HG03135 (cell line): Measurements from ENCODE around the gene RIPOR3.

Experiments used
- ATAC-seq: cut with Tn5 transposase; IDR thresholded peaks from one replicate; pipeline ENCODE4 v1.9.1; 2021; ENCODE audit warnings: mild to moderate bottlenecking, moderate library complexity; ENCODE audit not compliant: unreplicated experiment

The RIPOR3 gene

GRCh38 chr20:50690650-50691572 lies at the start of gene RIPOR3:
Gene RIPOR3 (minus strand): TSS chr20:50691542. CDS start chr20:50691128, 414 bp downstream.
- ATAC-seq: no peak

- no peak for ATAC-seq
Observed at GRCh38 chr20:50737352-50737751, 46.0 kb upstream of the RIPOR3 start.

GRCh38 chr20:50735813-50736212 lies 44.5 kb upstream of the RIPOR3 start:
- ATAC-seq: no peak

GRCh38 chr20:50734730-50735679 lies 43.7 kb upstream of the RIPOR3 start:
- no peak for ATAC-seq

- no peak for ATAC-seq
Observed at GRCh38 chr20:50733644-50734349, 42.5 kb upstream of the RIPOR3 start.

GRCh38 chr20:50731930-50732690 lies 40.8 kb upstream of the RIPOR3 start:
- ATAC-seq: peak; percentile 1

- ATAC-seq: peak; percentile 88
Observed at GRCh38 chr20:50731055-50731929, 40.0 kb upstream of the RIPOR3 start, which contains the start of gene PARD6B. Gene PARD6B (plus strand): TSS chr20:50731580. CDS start chr20:50731787, 207 bp downstream.

- no peak for ATAC-seq
Observed at GRCh38 chr20:50730765-50731054, 39.4 kb upstream of the RIPOR3 start.

- ATAC-seq: no peak
Observed at GRCh38 chr20:50729901-50730764, 38.8 kb upstream of the RIPOR3 start.

- ATAC-seq: no peak
Observed at GRCh38 chr20:50728981-50729874, 37.9 kb upstream of the RIPOR3 start.

GRCh38 chr20:50728486-50728980 lies 37.2 kb upstream of the RIPOR3 start:
- ATAC-seq: no peak

GRCh38 chr20:50727792-50728485 lies 36.6 kb upstream of the RIPOR3 start:
- no peak for ATAC-seq

- ATAC-seq: no peak
Observed at GRCh38 chr20:50726955-50727791, 35.8 kb upstream of the RIPOR3 start.

- ATAC-seq: no peak
Observed at GRCh38 chr20:50725724-50726005, 34.3 kb upstream of the RIPOR3 start.

GRCh38 chr20:50724851-50725723 lies 33.7 kb upstream of the RIPOR3 start:
- ATAC-seq: no peak
